SK-N-SH (cell line): ENCODE measurements around the gene KCNK18.
"Not testable (repeated sequence)": the region's sequence is repeated elsewhere in the genome, so short reads cannot be mapped to it uniquely, and the experiment has no call there.

ENCODE experiments used
- EP300 ChIP-seq, 2 experiments: IDR thresholded peaks; 2 replicates each; pipeline versions ENCODE4 v1.4.0 to v1.6.1; 2012; ENCODE audit warnings: borderline replicate concordance in 1 of 2, low read depth in 1 of 2, low read length in 1 of 2
- FOXJ3 ChIP-seq: sonication (generic); formaldehyde crosslinking; IDR thresholded peaks from 2 replicates; pipeline ENCODE4 v1.5.1; 2020; ENCODE audit warnings: mild to moderate bottlenecking, missing genetic modification reagents
- JUND ChIP-seq: IDR thresholded peaks from 2 replicates; pipeline ENCODE4 v1.4.0; 2012
- POLR2AphosphoS5 ChIP-seq: IDR thresholded peaks from 2 replicates; pipeline ENCODE4 v1.6.1; 2012; ENCODE audit warnings: low read depth, low read length
- RCOR1 ChIP-seq: fragments of 150-350 bp; IDR thresholded peaks from 2 replicates; pipeline ENCODE4 v1.6.1; 2017; ENCODE audit warnings: antibody characterized with exemption, low read length
- SMC3 ChIP-seq: IDR thresholded peaks from 2 replicates; pipeline ENCODE4 v1.6.1; 2012; ENCODE audit warnings: low read depth, low read length, improper control_type of control experiment
- TF ChIP-seq, protein P1 (sequence below): IDR thresholded peaks from 2 replicates; pipeline ENCODE4 v1.6.1; 2012; ENCODE audit warnings: mild to moderate bottlenecking, low read depth, low read length, moderate library complexity
- TF ChIP-seq, protein P2 (sequence below): IDR thresholded peaks from 2 replicates; pipeline ENCODE4 v1.4.0; 2012; ENCODE audit warnings: low read depth

DNA sequence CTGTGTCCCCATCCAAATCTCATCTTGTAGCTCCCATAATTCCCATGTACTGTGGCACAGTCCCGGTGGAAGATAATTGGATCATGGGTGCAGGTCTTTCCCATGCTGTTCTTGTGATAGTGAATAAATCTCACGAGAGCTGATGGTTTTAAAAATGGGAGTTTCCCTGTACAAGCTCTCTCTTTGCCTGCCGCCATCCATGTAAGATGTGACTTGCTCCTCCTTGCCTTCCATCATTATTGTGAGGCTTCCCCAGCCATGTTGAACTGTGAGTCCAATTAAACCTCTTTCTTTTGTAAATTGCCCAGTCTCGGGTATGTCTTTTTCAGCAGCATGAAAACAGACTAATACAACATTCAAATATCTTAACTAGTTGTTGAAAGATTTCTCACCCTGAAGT lies 32.8 kb downstream of the KCNK18 start:
- not testable (repeated sequence) for TF ChIP-seq POLR2AphosphoS5; RCOR1; EP300 (IDR thresholded peaks at IDR 0.05; ENCODE audit: borderline replicate concordance in 1 of 2, low read depth in 1 of 2, low read length in 1 of 2); SMC3; FOXJ3 (CRISPR knock-in tag); JUND
- TF ChIP-seq, protein P1, sequence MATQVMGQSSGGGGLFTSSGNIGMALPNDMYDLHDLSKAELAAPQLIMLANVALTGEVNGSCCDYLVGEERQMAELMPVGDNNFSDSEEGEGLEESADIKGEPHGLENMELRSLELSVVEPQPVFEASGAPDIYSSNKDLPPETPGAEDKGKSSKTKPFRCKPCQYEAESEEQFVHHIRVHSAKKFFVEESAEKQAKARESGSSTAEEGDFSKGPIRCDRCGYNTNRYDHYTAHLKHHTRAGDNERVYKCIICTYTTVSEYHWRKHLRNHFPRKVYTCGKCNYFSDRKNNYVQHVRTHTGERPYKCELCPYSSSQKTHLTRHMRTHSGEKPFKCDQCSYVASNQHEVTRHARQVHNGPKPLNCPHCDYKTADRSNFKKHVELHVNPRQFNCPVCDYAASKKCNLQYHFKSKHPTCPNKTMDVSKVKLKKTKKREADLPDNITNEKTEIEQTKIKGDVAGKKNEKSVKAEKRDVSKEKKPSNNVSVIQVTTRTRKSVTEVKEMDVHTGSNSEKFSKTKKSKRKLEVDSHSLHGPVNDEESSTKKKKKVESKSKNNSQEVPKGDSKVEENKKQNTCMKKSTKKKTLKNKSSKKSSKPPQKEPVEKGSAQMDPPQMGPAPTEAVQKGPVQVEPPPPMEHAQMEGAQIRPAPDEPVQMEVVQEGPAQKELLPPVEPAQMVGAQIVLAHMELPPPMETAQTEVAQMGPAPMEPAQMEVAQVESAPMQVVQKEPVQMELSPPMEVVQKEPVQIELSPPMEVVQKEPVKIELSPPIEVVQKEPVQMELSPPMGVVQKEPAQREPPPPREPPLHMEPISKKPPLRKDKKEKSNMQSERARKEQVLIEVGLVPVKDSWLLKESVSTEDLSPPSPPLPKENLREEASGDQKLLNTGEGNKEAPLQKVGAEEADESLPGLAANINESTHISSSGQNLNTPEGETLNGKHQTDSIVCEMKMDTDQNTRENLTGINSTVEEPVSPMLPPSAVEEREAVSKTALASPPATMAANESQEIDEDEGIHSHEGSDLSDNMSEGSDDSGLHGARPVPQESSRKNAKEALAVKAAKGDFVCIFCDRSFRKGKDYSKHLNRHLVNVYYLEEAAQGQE: not testable (repeated sequence)
- TF ChIP-seq, protein P2, sequence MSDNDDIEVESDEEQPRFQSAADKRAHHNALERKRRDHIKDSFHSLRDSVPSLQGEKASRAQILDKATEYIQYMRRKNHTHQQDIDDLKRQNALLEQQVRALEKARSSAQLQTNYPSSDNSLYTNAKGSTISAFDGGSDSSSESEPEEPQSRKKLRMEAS: not testable (repeated sequence)
